Breast epithelium (tissue), 4 donors: ENCODE measurements around the gene ATL2. TPM values are rescaled to one million over a fixed set of nuclear protein-coding genes. Genes with fewer than 3 reads are reported as not detected.

Experiments used
- DNase-seq, 2 donors: peaks; one replicate each; pipeline ENCODE4 v3.0.0-alpha.2; 2019; ENCODE audit warnings: low spot score in 2 of 2
- H3K27ac ChIP-seq, 2 donors: fragments of 200-600 bp; sonication (generic) in 1 of 2; one replicate each; pipeline ENCODE4 v1.5.1; 2016 to 2019; ENCODE audit warnings: mild to moderate bottlenecking in 1 of 2
- H3K27me3 ChIP-seq, 2 donors: fragments of 200-600 bp; sonication (generic) in 1 of 2; one replicate each; pipeline versions ENCODE4 v1.5.1 to v1.6.0; 2017 to 2019; ENCODE audit warnings: control low read depth in 1 of 2, mild to moderate bottlenecking in 1 of 2
- H3K36me3 ChIP-seq: fragments of 200-600 bp; one replicate; pipeline ENCODE4 v1.5.1; 2019
- H3K4me1 ChIP-seq, 2 donors: fragments of 200-600 bp; sonication (generic); one replicate each; pipeline ENCODE4 v1.5.1; 2016 to 2019; ENCODE audit warnings: control low read depth in 1 of 2
- H3K4me3 ChIP-seq, 3 donors: fragments of 200-600 bp; sonication (generic); 1 replicate in 2 of 3; 2 replicates in 1 of 3; pipeline ENCODE4 v1.5.1; 2016 to 2019; ENCODE audit warnings: mild to moderate bottlenecking in 3 of 3, moderate library complexity in 2 of 3
- H3K9me3 ChIP-seq, 2 donors: fragments of 200-600 bp; sonication (generic) in 1 of 2; one replicate each; pipeline ENCODE4 v1.5.1; 2016 to 2019; ENCODE audit warnings: control low read depth in 1 of 2
- CTCF ChIP-seq, 3 donors: fragments of 450-650 bp; IDR thresholded peaks; one replicate each; pipeline ENCODE4 v1.5.1; 2016 to 2017; ENCODE audit warnings: antibody characterized with exemption in 3 of 3, mild to moderate bottlenecking in 3 of 3, moderate library complexity in 3 of 3
- POLR2A ChIP-seq: fragments of 450-650 bp; IDR thresholded peaks from one replicate; pipeline ENCODE4 v1.6.1; 2016; ENCODE audit warnings: antibody characterized with exemption, mild to moderate bottlenecking, moderate library complexity
- POLR2AphosphoS5 ChIP-seq, 3 donors: sonication (generic); formaldehyde crosslinking; IDR thresholded peaks; one replicate each; pipeline ENCODE4 v1.6.1; 2017; ENCODE audit warnings: antibody characterized with exemption in 3 of 3
- intact Hi-C: fragments of 100-400 bp; cut with DNase I; formaldehyde crosslinking; loops from one replicate; pipeline ENCODE4 v1.15.1; 2023; ENCODE audit warnings: low total_unique reads
- total RNA-seq, 3 donors: library from RNA; depleted of rRNA; stranded (reverse); fragments of >200 nt; gene quantifications; one replicate each; pipeline ENCODE4 v1.1.0, GENCODE V29; 2016

The ATL2 gene
- total RNA-seq, 3 donors from 2014 or later = 66.4 to 179 (median 159) TPM

GRCh38 chr2:38371235-38371634, 5.8 kb downstream of the ATL2 start:
- H3K36me3 ChIP-seq = no peaks in the 10 kb centered on the region
- intact Hi-C loops = loop anchor here (10.0 kb wide), 1 partner anchor 1996 kb away; no protein-coding TSS in a partner anchor
- no peak overlapping the region for H3K27ac ChIP-seq
- H3K4me3 ChIP-seq = no peak overlapping the region
- TF ChIP-seq CTCF (IDR thresholded peaks at IDR 0.05) (no peak), POLR2AphosphoS5 (IDR thresholded peaks at IDR 0.05) (no peak), POLR2A (no peak)
- peaks cover 0 to 18% of the 10 kb centered on the region in 2 donors for H3K4me1 ChIP-seq
- no peak for DNase-seq
- no peaks in the 10 kb centered on the region for H3K27me3 ChIP-seq
- H3K9me3 ChIP-seq = no peaks in the 10 kb centered on the region

- intact Hi-C loops = loop anchor here (10.0 kb wide), 1 partner anchor 1996 kb away; no protein-coding TSS in a partner anchor
- no peak for DNase-seq
- Histone ChIP-seq H3K27me3 (no peaks in the 10 kb centered on the region), H3K9me3 (no peaks in the 10 kb centered on the region), H3K4me1 (peaks cover 0 to 21% of the 10 kb centered on the region in 2 donors), H3K27ac (no peak overlapping the region), H3K4me3 (no peak overlapping the region), H3K36me3 (no peaks in the 10 kb centered on the region)
- TF ChIP-seq POLR2AphosphoS5 (IDR thresholded peaks at IDR 0.05) (no peak), CTCF (IDR thresholded peaks at IDR 0.05) (no peak), POLR2A (no peak)
Observed at GRCh38 chr2:38370664-38371063, 6.4 kb downstream of the ATL2 start.

GRCh38 chr2:38362232-38362631, 14.8 kb downstream of the ATL2 start:
- H3K27ac ChIP-seq = peak overlapping the region in 1 of 2 donors; percentile 36

GRCh38 chr2:38360177-38360576, 16.9 kb downstream of the ATL2 start:
- intact Hi-C loops = no loop called here
- no peak for DNase-seq
- no peak overlapping the region for H3K27ac ChIP-seq
- TF ChIP-seq POLR2A = no peak
- no peak for TF ChIP-seq CTCF (IDR thresholded peaks at IDR 0.05)
- no peak for TF ChIP-seq POLR2AphosphoS5 (IDR thresholded peaks at IDR 0.05)
- H3K4me1 ChIP-seq = peaks cover 0 to 4% of the 10 kb centered on the region in 2 donors
- no peaks in the 10 kb centered on the region for H3K27me3 ChIP-seq
- H3K36me3 ChIP-seq = no peaks in the 10 kb centered on the region
- no peaks in the 10 kb centered on the region for H3K9me3 ChIP-seq
- H3K4me3 ChIP-seq = no peak overlapping the region

More at GRCh38 chr2:38362232-38362631, 14.8 kb downstream of the ATL2 start:
- Histone ChIP-seq H3K27me3 (no peaks in the 10 kb centered on the region), H3K36me3 (no peaks in the 10 kb centered on the region), H3K9me3 (no peaks in the 10 kb centered on the region), H3K4me1 (peaks cover 0 to 9% of the 10 kb centered on the region in 2 donors), H3K4me3 (no peak overlapping the region)
- no peak for TF ChIP-seq POLR2A
- TF ChIP-seq CTCF (IDR thresholded peaks at IDR 0.05) = no peak
- TF ChIP-seq POLR2AphosphoS5 (IDR thresholded peaks at IDR 0.05) = no peak
- DNase-seq = no peak
- intact Hi-C loops = no loop called here

GRCh38 chr2:38353402-38353801, 23.7 kb downstream of the ATL2 start:
- Histone ChIP-seq H3K9me3 (no peaks in the 10 kb centered on the region), H3K4me3 (no peak overlapping the region), H3K27ac (no peak overlapping the region), H3K27me3 (no peaks in the 10 kb centered on the region), H3K4me1 (no peaks in the 10 kb centered on the region), H3K36me3 (no peaks in the 10 kb centered on the region)
- intact Hi-C loops = loop anchor here (5.0 kb wide), 1 partner anchor 881 kb away; no protein-coding TSS in a partner anchor
- no peak for DNase-seq
- TF ChIP-seq POLR2AphosphoS5 (IDR thresholded peaks at IDR 0.05) (no peak), POLR2A (no peak), CTCF (IDR thresholded peaks at IDR 0.05) (no peak)
